GM12878 (cell line): ENCODE data around the gene IL27RA. TPM values are rescaled to one million over a fixed set of nuclear protein-coding genes. Genes with fewer than 3 reads are reported as not detected.

ENCODE experiments used
- ATAC-seq: fragments of 200-7000 bp; cut with Tn5 transposase; 3 replicates; pipeline ENCODE4 v1.9.1; 2020; ENCODE audit warnings: mild to moderate bottlenecking, moderate library complexity
- BruUV-seq: library from RNA; stranded (reverse); fragments of 400-500 nt; replicated peaks from 2 replicates; lab custom pipeline; 2021; lab: Mats Ljungman, UMichigan
- CTCF ChIA-PET: fragments of 300-600 bp; sonication (Branson Sonifier 250); formaldehyde crosslinking; extraction: SDS; loops from one replicate; lab custom pipeline; 2021; ENCODE audit warnings: inconsistent platforms; lab: Yijun Ruan, JAX
- POLR2A ChIA-PET: fragments of 350-600 bp; formaldehyde crosslinking; extraction: SDS; loops from one replicate; lab custom pipeline; 2021; ENCODE audit warnings: inconsistent platforms; lab: Charles Lee
- RAD21 ChIA-PET: fragments of 300-600 bp; sonication (Branson Sonifier 250); formaldehyde crosslinking; loops from one replicate; lab custom pipeline; 2023; ENCODE audit warnings: antibody characterized with exemption; ENCODE audit not compliant: unreplicated experiment; lab: Charles Lee
- SMC1A ChIA-PET: fragments of 300-600 bp; sonication (Branson Sonifier 250); formaldehyde crosslinking; loops from one replicate; lab custom pipeline; 2023; ENCODE audit not compliant: unreplicated experiment, uncharacterized antibody; lab: Charles Lee
- DNase-seq: peaks from one replicate; pipeline ENCODE4 v3.0.0-alpha.2; 2011; ENCODE audit warnings: low read depth, low spot score
- FAIRE-seq: peaks from 3 replicates; lab custom pipeline; 2011; peaks lifted over from hg19 to GRCh38; lab: Jason Lieb, UNC
- H2AFZ ChIP-seq: 2 replicates; pipeline ENCODE4 v1.6.0; 2011; ENCODE audit warnings: low read depth, low read length, control low read depth; ENCODE audit not compliant: control insufficient read depth
- H3K27ac ChIP-seq: 2 replicates; pipeline ENCODE4 v1.5.1; 2011; ENCODE audit warnings: control low read depth; ENCODE audit not compliant: control insufficient read depth, insufficient read depth
- H3K27me3 ChIP-seq, 2 experiments: replicated peaks in 1 of 2; 2 replicates each; pipeline versions ENCODE4 v1.6.0 to v1.6.1; 2011; ENCODE audit warnings: low read length in 1 of 2; ENCODE audit not compliant: control insufficient read depth in 2 of 2, insufficient read depth in 2 of 2
- H3K36me3 ChIP-seq, 2 experiments: 2 replicates each; pipeline ENCODE4 v1.5.1; 2011; ENCODE audit warnings: low read length in 1 of 2; ENCODE audit not compliant: control insufficient read depth in 2 of 2, insufficient read depth in 2 of 2
- H3K4me1 ChIP-seq: 2 replicates; pipeline ENCODE4 v1.6.1; 2011; ENCODE audit warnings: mild to moderate bottlenecking, low read length, moderate library complexity, mixed read lengths; ENCODE audit not compliant: control insufficient read depth, insufficient read depth
- H3K4me2 ChIP-seq: 2 replicates; pipeline ENCODE4 v1.6.0; 2011; ENCODE audit warnings: control low read depth; ENCODE audit not compliant: control insufficient read depth, insufficient read depth
- H3K4me3 ChIP-seq: fragments of 200-600 bp; sonication (generic); 2 replicates; pipeline ENCODE4 v1.5.1; 2016
- H3K79me2 ChIP-seq: 2 replicates; pipeline ENCODE4 v1.6.0; 2011; ENCODE audit warnings: low read length; ENCODE audit not compliant: control insufficient read depth, insufficient read depth
- H3K9ac ChIP-seq: 2 replicates; pipeline ENCODE4 v1.8.0; 2011; ENCODE audit warnings: low read length, control low read depth, mixed read lengths; ENCODE audit not compliant: control insufficient read depth, insufficient read depth
- H3K9me3 ChIP-seq: replicated peaks from 3 replicates; pipeline ENCODE4 v1.5.1; 2011; ENCODE audit warnings: mild to moderate bottlenecking, low read length; ENCODE audit not compliant: control insufficient read depth, insufficient read depth
- H4K20me1 ChIP-seq: 2 replicates; pipeline ENCODE4 v1.6.0; 2011; ENCODE audit not compliant: control insufficient read depth, insufficient read depth
- BMI1 ChIP-seq: fragments of 450-650 bp; IDR thresholded peaks from 2 replicates; pipeline ENCODE4 v1.6.1; 2016; ENCODE audit warnings: mild to moderate bottlenecking, moderate library complexity, borderline replicate concordance
- FOXK2 ChIP-seq: fragments of 450-650 bp; IDR thresholded peaks from 2 replicates; pipeline ENCODE4 v1.6.1; 2017; ENCODE audit warnings: mild to moderate bottlenecking, moderate library complexity
- FOXM1 ChIP-seq: IDR thresholded peaks from 2 replicates; pipeline ENCODE4 v1.6.1; 2012; ENCODE audit warnings: low read depth, mild to moderate bottlenecking, inconsistent platforms, low read length, moderate library complexity
- HCFC1 ChIP-seq: fragments of 150-350 bp; IDR thresholded peaks from 2 replicates; pipeline ENCODE4 v1.6.1; 2014; ENCODE audit warnings: low read length
- IKZF2 ChIP-seq, 2 experiments: fragments of 450-650 bp; IDR thresholded peaks; 2 replicates each; pipeline ENCODE4 v1.6.1; 2017; ENCODE audit warnings: mild to moderate bottlenecking in 2 of 2, moderate library complexity in 2 of 2
- KLF5 ChIP-seq: fragments of 450-650 bp; IDR thresholded peaks from 2 replicates; pipeline ENCODE4 v1.6.1; 2014; ENCODE audit warnings: mild to moderate bottlenecking; ENCODE audit not compliant: partially characterized antibody
- MEF2A ChIP-seq: IDR thresholded peaks from 2 replicates; pipeline ENCODE4 v1.6.1; 2011; ENCODE audit warnings: low read depth, mild to moderate bottlenecking, low read length, moderate library complexity; ENCODE audit not compliant: insufficient read depth
- MTA3 ChIP-seq: IDR thresholded peaks from 2 replicates; pipeline ENCODE4 v1.6.1; 2012; ENCODE audit warnings: low read length, inconsistent platforms, borderline replicate concordance
- NFYA ChIP-seq: IDR thresholded peaks from 2 replicates; pipeline ENCODE4 v1.6.1; 2011; ENCODE audit warnings: low read depth, mild to moderate bottlenecking, low read length, improper control_type of control experiment, borderline replicate concordance
- NRF1 ChIP-seq: conservative IDR thresholded peaks from 2 replicates; pipeline ENCODE4 v1.6.1; 2011; ENCODE audit warnings: mild to moderate bottlenecking, low read depth, low read length, improper control_type of control experiment
- POU2F2 ChIP-seq: IDR thresholded peaks from 3 replicates; pipeline ENCODE4 v1.6.1; 2011; ENCODE audit warnings: low read depth, mild to moderate bottlenecking, low read length, borderline replicate concordance
- RB1 ChIP-seq: fragments of 450-650 bp; formaldehyde crosslinking; IDR thresholded peaks from 2 replicates; pipeline ENCODE4 v1.6.1; 2017; ENCODE audit warnings: mild to moderate bottlenecking, borderline replicate concordance
- SMARCA5 ChIP-seq: fragments of 450-650 bp; IDR thresholded peaks from 2 replicates; pipeline ENCODE4 v1.6.1; 2017; ENCODE audit warnings: mild to moderate bottlenecking
- ZNF217 ChIP-seq: fragments of 450-650 bp; IDR thresholded peaks from 2 replicates; pipeline ENCODE4 v1.6.1; 2017; ENCODE audit warnings: antibody characterized with exemption, mild to moderate bottlenecking
- ZNF384 ChIP-seq: IDR thresholded peaks from 2 replicates; pipeline ENCODE4 v1.6.1; 2012; ENCODE audit warnings: low read depth, mild to moderate bottlenecking, low read length, improper control_type of control experiment, borderline replicate concordance
- WGBS: methylation state at CpG from one replicate; pipeline ENCODE4 v1.1.6; 2016; ENCODE audit warnings: low lambda C conversion rate; ENCODE audit not compliant: insufficient replicate concordance, insufficient coverage; ENCODE audit errors: missing lambda C conversion rate; 5-methylcytosine and 5-hydroxymethylcytosine counted together
- in situ Hi-C: fragments of 300-500 bp; cut with MboI; formaldehyde crosslinking; loops from 9 replicates; pipeline ENCODE4 v1.14.3; 2018; ENCODE audit warnings: mixed read lengths
- intact Hi-C: fragments of 100-400 bp; cut with micrococcal nuclease; formaldehyde crosslinking; loops from one replicate; pipeline ENCODE4 v1.14.2; 2022; ENCODE audit not compliant: unreplicated experiment
- polyA plus RNA-seq, 11 experiments: library from polyadenylated mRNA; depleted of rRNA in 4 of 11; unstranded in 6 of 11; stranded (reverse) in 5 of 11; fragments of >200 nt; fragmentation: Nextera tagmentation in 4 of 11; fragmentation: Illumina TruSeq in 1 of 11; extraction: Ambion mirVana in 4 of 11; extraction: Trizol in 1 of 11; gene quantifications; 1 replicate in 1 of 11; 2 replicates in 10 of 11; pipeline versions ENCODE4 v1.2.1 to v1.2.3, GENCODE V29; 2011 to 2016; ENCODE audit warnings: inconsistent platforms in 2 of 11, missing spikeins in 2 of 11, low read depth in 1 of 11
- total RNA-seq, 4 experiments: library from RNA; depleted of rRNA in 3 of 4; stranded (reverse); fragments of >200 nt in 3 of 4; fragmentation: Illumina TruSeq in 1 of 4; extraction: Trizol in 1 of 4; gene quantifications; 2 replicates each; pipeline versions ENCODE4 v1.2.1 to v1.2.3, GENCODE V29; 2013 to 2021
- TF ChIP-seq, protein P1 (sequence below): IDR thresholded peaks from 2 replicates; pipeline ENCODE4 v1.6.1; 2011; ENCODE audit warnings: mild to moderate bottlenecking, low read depth, low read length, moderate library complexity; ENCODE audit not compliant: insufficient replicate concordance
- TF ChIP-seq, protein P2 (sequence below): IDR thresholded peaks from 2 replicates; pipeline ENCODE4 v1.6.1; 2011; ENCODE audit warnings: borderline replicate concordance, low read depth, mild to moderate bottlenecking, moderate library complexity, mixed read lengths, low read length; ENCODE audit not compliant: insufficient read depth; ENCODE audit errors: extremely low read length
- TF ChIP-seq, protein P3 (sequence below): fragments of 450-650 bp; formaldehyde crosslinking; IDR thresholded peaks from 2 replicates; pipeline ENCODE4 v1.5.0; 2022; ENCODE audit warnings: mild to moderate bottlenecking, missing genetic modification characterization

The IL27RA gene
- total and polyA plus RNA-seq, 10 of the 15 experiments (the other 5 are each of a cell fraction or from before 2014, with no cell fraction given) = 8.4 to 63.5 (median 41.2) TPM

GRCh38 chr19:14006085-14006765, 25.3 kb upstream of the IL27RA start, which contains the start of gene RFX1:
TSS of gene RFX1 (minus strand) at chr19:14006320. CDS start at chr19:13993843, 12,477 bp downstream.
- Histone ChIP-seq H3K9ac (peak within 1 kb of the TSS; percentile 93), H3K4me2 (peak within 1 kb of the TSS; percentile 95), H3K27ac (peak within 1 kb of the TSS; percentile 95), H3K36me3 (no peaks in the 10 kb centered on the region), H4K20me1 (no peaks in the 10 kb centered on the region), H3K4me3 (peak within 1 kb of the TSS; percentile 79), H3K79me2 (peaks cover 11% of the 10 kb centered on the region), H3K27me3 (no peaks in the 10 kb centered on the region), H2AFZ (peak within 1 kb of the TSS; percentile 98), H3K9me3 (no peaks in the 10 kb centered on the region), H3K4me1 (peaks cover 42% of the 10 kb centered on the region)
- peak; percentile 99 for DNase-seq
- peak; percentile 98 for FAIRE-seq
- no TSS peak for BruUV-seq
- ChIA-PET CTCF (interaction anchor here (1.0 to 5.1 kb wide), 6 partner anchors 11 to 130 kb away, joined by 3 to 30 read pairs (median 5); partner anchors contain the start of genes ASF1B, DCAF15 and IL27RA), POLR2A (interaction anchor here (0.6 to 4.9 kb wide), 12 partner anchors 9 to 131 kb away, joined by 3 to 49 read pairs (median 5); partner anchors contain the start of gene IL27RA), SMC1A (interaction anchor here (0.6 to 4.0 kb wide), 6 partner anchors 8 to 160 kb away, joined by 3 to 18 read pairs (median 6); partner anchors contain the start of gene IL27RA), RAD21 (interaction anchor here (0.6 to 4.6 kb wide), 11 partner anchors 9 to 380 kb away, joined by 3 to 35 read pairs (median 3); partner anchors contain the start of genes ASF1B, DCAF15 and IL27RA)
- 2% methylated on average over 34 of the region's 58 CpGs for WGBS
- in situ Hi-C loops = no loop called here
- ATAC-seq = peak; percentile 86
- intact Hi-C loops = loop anchor here (10.0 kb wide), 1 partner anchor 851 kb away; the partner anchor contains the start of genes IER2 and STX10
- TF ChIP-seq POU2F2 (0 out of 3 replicates have a peak, but pooled peaks have one; percentile 15), NFYA (peak; percentile 89), ZNF217 (no peak), RB1 (peak; percentile 99), ZNF384 (no peak), HCFC1 (peak; percentile 95), KLF5 (peak; percentile 99), BMI1 (peak; percentile 99), MEF2A (no peak), NRF1 (peak; percentile 97), MTA3 (no peak), FOXM1 (peak; percentile 97), SMARCA5 (peak; percentile 7; the same call in 1 of the 2 replicates), IKZF2 (IDR thresholded peaks at IDR 0.05) (peak in 1 of 2 experiments; percentile 53; a peak in 2 of 4 replicates), FOXK2 (peak; percentile 76)
- TF ChIP-seq, protein P1, sequence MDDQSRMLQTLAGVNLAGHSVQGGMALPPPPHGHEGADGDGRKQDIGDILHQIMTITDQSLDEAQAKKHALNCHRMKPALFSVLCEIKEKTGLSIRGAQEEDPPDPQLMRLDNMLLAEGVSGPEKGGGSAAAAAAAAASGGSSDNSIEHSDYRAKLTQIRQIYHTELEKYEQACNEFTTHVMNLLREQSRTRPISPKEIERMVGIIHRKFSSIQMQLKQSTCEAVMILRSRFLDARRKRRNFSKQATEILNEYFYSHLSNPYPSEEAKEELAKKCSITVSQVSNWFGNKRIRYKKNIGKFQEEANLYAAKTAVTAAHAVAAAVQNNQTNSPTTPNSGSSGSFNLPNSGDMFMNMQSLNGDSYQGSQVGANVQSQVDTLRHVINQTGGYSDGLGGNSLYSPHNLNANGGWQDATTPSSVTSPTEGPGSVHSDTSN = peak; percentile 99
- TF ChIP-seq, protein P2, sequence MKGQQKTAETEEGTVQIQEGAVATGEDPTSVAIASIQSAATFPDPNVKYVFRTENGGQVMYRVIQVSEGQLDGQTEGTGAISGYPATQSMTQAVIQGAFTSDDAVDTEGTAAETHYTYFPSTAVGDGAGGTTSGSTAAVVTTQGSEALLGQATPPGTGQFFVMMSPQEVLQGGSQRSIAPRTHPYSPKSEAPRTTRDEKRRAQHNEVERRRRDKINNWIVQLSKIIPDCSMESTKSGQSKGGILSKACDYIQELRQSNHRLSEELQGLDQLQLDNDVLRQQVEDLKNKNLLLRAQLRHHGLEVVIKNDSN = peak; percentile 23
- TF ChIP-seq, protein P3, sequence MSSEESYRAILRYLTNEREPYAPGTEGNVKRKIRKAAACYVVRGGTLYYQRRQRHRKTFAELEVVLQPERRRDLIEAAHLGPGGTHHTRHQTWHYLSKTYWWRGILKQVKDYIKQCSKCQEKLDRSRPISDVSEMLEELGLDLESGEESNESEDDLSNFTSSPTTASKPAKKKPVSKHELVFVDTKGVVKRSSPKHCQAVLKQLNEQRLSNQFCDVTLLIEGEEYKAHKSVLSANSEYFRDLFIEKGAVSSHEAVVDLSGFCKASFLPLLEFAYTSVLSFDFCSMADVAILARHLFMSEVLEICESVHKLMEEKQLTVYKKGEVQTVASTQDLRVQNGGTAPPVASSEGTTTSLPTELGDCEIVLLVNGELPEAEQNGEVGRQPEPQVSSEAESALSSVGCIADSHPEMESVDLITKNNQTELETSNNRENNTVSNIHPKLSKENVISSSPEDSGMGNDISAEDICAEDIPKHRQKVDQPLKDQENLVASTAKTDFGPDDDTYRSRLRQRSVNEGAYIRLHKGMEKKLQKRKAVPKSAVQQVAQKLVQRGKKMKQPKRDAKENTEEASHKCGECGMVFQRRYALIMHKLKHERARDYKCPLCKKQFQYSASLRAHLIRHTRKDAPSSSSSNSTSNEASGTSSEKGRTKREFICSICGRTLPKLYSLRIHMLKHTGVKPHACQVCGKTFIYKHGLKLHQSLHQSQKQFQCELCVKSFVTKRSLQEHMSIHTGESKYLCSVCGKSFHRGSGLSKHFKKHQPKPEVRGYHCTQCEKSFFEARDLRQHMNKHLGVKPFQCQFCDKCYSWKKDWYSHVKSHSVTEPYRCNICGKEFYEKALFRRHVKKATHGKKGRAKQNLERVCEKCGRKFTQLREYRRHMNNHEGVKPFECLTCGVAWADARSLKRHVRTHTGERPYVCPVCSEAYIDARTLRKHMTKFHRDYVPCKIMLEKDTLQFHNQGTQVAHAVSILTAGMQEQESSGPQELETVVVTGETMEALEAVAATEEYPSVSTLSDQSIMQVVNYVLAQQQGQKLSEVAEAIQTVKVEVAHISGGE (CRISPR knock-in tag) = no peak
